Heart left ventricle (tissue), 16 donors: ENCODE results near the gene SLC2A4. TPM values are rescaled to one million over a fixed set of nuclear protein-coding genes. Genes with fewer than 3 reads are reported as not detected.
A peak's percentile ranks its signal among the peaks of the same experiment; 100 is the strongest.

Experiments used
- ATAC-seq, 4 donors: fragments of 200-7000 bp; cut with Tn5 transposase; one replicate each; pipeline ENCODE4 v1.9.1; 2020 to 2022; ENCODE audit warnings: moderate library complexity in 4 of 4, mild to moderate bottlenecking in 3 of 4, moderate number of reproducible peaks in 1 of 4
- DNase-seq, 5 donors: peaks; one replicate each; pipeline ENCODE4 v3.0.0-alpha.2; 2020
- H3K27ac ChIP-seq, 12 donors: fragments of 200-600 bp; sonication (generic) in 4 of 12; one replicate each; pipeline versions ENCODE4 v1.5.0 to v1.8.0; 2016 to 2022; ENCODE audit warnings: mild to moderate bottlenecking in 2 of 12
- H3K27me3 ChIP-seq, 9 donors: fragments of 200-600 bp; sonication (generic) in 2 of 9; one replicate each; pipeline versions ENCODE4 v1.5.1 to v1.8.0; 2016 to 2022; ENCODE audit warnings: mild to moderate bottlenecking in 3 of 9
- H3K36me3 ChIP-seq, 9 donors: fragments of 200-600 bp; sonication (generic) in 2 of 9; one replicate each; pipeline versions ENCODE4 v1.5.0 to v1.8.0; 2018 to 2022; ENCODE audit warnings: mild to moderate bottlenecking in 2 of 9
- H3K4me1 ChIP-seq, 12 donors: fragments of 200-600 bp; sonication (generic) in 4 of 12; one replicate each; pipeline versions ENCODE4 v1.5.0 to v1.8.0; 2016 to 2022; ENCODE audit warnings: mild to moderate bottlenecking in 3 of 12
- H3K4me3 ChIP-seq, 12 donors: fragments of 200-600 bp; sonication (generic) in 4 of 12; one replicate each; pipeline versions ENCODE4 v1.5.0 to v1.8.0; 2017 to 2022; ENCODE audit warnings: mild to moderate bottlenecking in 9 of 12, moderate library complexity in 4 of 12
- H3K9me3 ChIP-seq, 12 donors: fragments of 200-600 bp; sonication (generic) in 4 of 12; one replicate each; pipeline versions ENCODE4 v1.5.0 to v1.8.0; 2016 to 2022; ENCODE audit warnings: mild to moderate bottlenecking in 1 of 12
- CTCF ChIP-seq, 12 donors: fragments of 200-600 bp; sonication (generic) in 4 of 12; IDR thresholded peaks; one replicate each; pipeline versions ENCODE4 v1.5.0 to v1.8.0; 2018 to 2022; ENCODE audit warnings: antibody characterized with exemption in 12 of 12, mild to moderate bottlenecking in 5 of 12
- POLR2A ChIP-seq, 2 donors: fragments of 450-650 bp; IDR thresholded peaks; one replicate each; pipeline ENCODE4 v1.6.1; 2017; ENCODE audit warnings: antibody characterized with exemption in 2 of 2, mild to moderate bottlenecking in 2 of 2, moderate library complexity in 2 of 2
- WGBS, 4 donors: extraction: QIAGEN DNeasy Blood & Tissue Kit in 2 of 4; methylation state at CpG; one replicate each; pipeline versions ENCODE4 v1.1.5 to v1.1.7; 2013 to 2018; 5-methylcytosine and 5-hydroxymethylcytosine counted together
- intact Hi-C, 10 donors: fragments of 100-400 bp; cut with DNase I; formaldehyde crosslinking; loops; one replicate each; pipeline versions ENCODE4 v1.11.1 to v1.14.2; 2022
- polyA plus RNA-seq, 2 donors: library from polyadenylated mRNA; stranded (reverse); fragments of 200-250 nt; gene quantifications; one replicate each; pipeline ENCODE4 v1.2.3, GENCODE V29; 2013
- total RNA-seq, 9 donors: library from RNA; depleted of rRNA in 2 of 9; stranded (reverse); fragments of >200 nt in 2 of 9; fragmentation: NEBNext Ultra II Directional in 3 of 9; extraction: Animal tissue kit (Norgen Biotek cat#: 25700) in 3 of 9; gene quantifications; one replicate each; pipeline versions ENCODE4 v1.1.0 to v1.2.4, GENCODE V29; 2016 to 2023
- donor health status: ischemic (EF 13 %, LVEDD 7.1; RV severe dilation, severe dysfunction).
- donor health status: healthy with polysubstance abuse.
- donor health status: DM: no; HTN: yes; CAD: no.
- donor health status: DM: no; HTN: no; CAD: no.
- donor health status: ischemic (EF 25% LVEDD 6.9; RV normal size, moderate dysfunction).
- donor health status: ischemic (EF 25% LVEDD 5.7; RV mildly dilated, moderate dysfunction).
- donor health status: healthy.
- donor health status: DM: yes; HTN: yes; CAD: no.
- donor health status: ischemic (EF 35%, LVEDD 5.7; RV mildly dilated, moderate dysfunction).
- donor health status: nonischemic (EF 11% LVEDD 7.7; RV severe dilation, severe dysfunction).
- donor health status: DM: yes; HTN: yes; CAD: no.
- donor health status: PGD.
- donor health status: ischemic (EF 29% LVEDD 5.4; RV normal size, mild dysfunction).
- donor health status: nonischemic (EF 23%, LVEDD 6.1; RV moderate dilation, normal function).

Gene SLC2A4
- total and polyA plus RNA-seq, 11 donors: 48.5 to 184 (median 157) TPM

GRCh38 chr17:7253082-7253481 lies 28.4 kb upstream of the SLC2A4 start:
- Histone ChIP-seq H3K27me3 (no peaks in the 10 kb centered on the region), H3K9me3 (no peaks in the 10 kb centered on the region), H3K4me3 (peak overlapping the region; percentile 57 to 100 (median 94)), H3K36me3 (peaks cover 0 to 48% (median 41%) of the 10 kb centered on the region in 9 donors), H3K4me1 (peaks cover 8 to 42% (median 37%) of the 10 kb centered on the region in 12 donors), H3K27ac (peak overlapping the region; percentile 96 to 100 (median 99))
- ATAC-seq (no peak), DNase-seq (no peak)
- TF ChIP-seq CTCF (IDR thresholded peaks at IDR 0.05) (no peak), POLR2A (IDR thresholded peaks at IDR 0.05) (no peak)
- intact Hi-C loops: loop anchor here in 4 of 10 donors (2.0 to 10.0 kb wide), 3 partner anchors 54 to 322 kb away; partner anchors contain the start of genes EIF5A (in 3 of the 4) and CD68 (in 1 of the 4)
- 73 to 79% (median 75%) methylated on average over 5 of the region's 5 CpGs for WGBS, 4 donors

GRCh38 chr17:7254511-7254910 lies 27.0 kb upstream of the SLC2A4 start:
- TF ChIP-seq POLR2A (IDR thresholded peaks at IDR 0.05): no peak
- TF ChIP-seq CTCF (IDR thresholded peaks at IDR 0.05): no peak
- no peaks in the 10 kb centered on the region for H3K9me3 ChIP-seq
- ATAC-seq (no peak), DNase-seq (no peak)
- no peak overlapping the region for H3K27ac ChIP-seq
- H3K27me3 ChIP-seq: no peaks in the 10 kb centered on the region
- peaks cover 0 to 62% (median 54%) of the 10 kb centered on the region in 9 donors for H3K36me3 ChIP-seq
- WGBS, 4 donors: 87 to 94% (median 89%) methylated on average over 4 of the region's 4 CpGs
- H3K4me3 ChIP-seq: no peak overlapping the region
- H3K4me1 ChIP-seq: peaks cover 8 to 29% (median 23%) of the 10 kb centered on the region in 12 donors
- intact Hi-C loops: loop anchor here in 2 of 10 donors (5.0 to 10.0 kb wide), 2 partner anchors 53 to 320 kb away; partner anchors contain the start of genes CD68 (in 1 of the 2) and EIF5A (in 1 of the 2)

GRCh38 chr17:7256766-7257456 lies 24.6 kb upstream of the SLC2A4 start:
- H3K9me3 ChIP-seq: no peaks in the 10 kb centered on the region
- DNase-seq (no peak), ATAC-seq (no peak)
- peaks cover 0 to 66% (median 58%) of the 10 kb centered on the region in 9 donors for H3K36me3 ChIP-seq
- no peak for TF ChIP-seq CTCF (IDR thresholded peaks at IDR 0.05)
- TF ChIP-seq POLR2A (IDR thresholded peaks at IDR 0.05): no peak
- H3K27me3 ChIP-seq: peaks cover 6 to 15% (median 11%) of the 10 kb centered on the region in 9 donors
- intact Hi-C loops: loop anchor here in 2 of 10 donors (5.0 to 10.0 kb wide), 2 partner anchors 45 to 318 kb away; partner anchors contain the start of gene CD68 (in 1 of the 2)
- 82 to 92% (median 91%) methylated on average over 8 of the region's 8 CpGs for WGBS, 4 donors
- H3K4me1 ChIP-seq: peaks cover 0 to 33% (median 22%) of the 10 kb centered on the region in 12 donors
- no peak overlapping the region for H3K27ac ChIP-seq
- H3K4me3 ChIP-seq: no peak overlapping the region
